HepG2 (cell line): ENCODE data around the gene PARN.

Experiments used
- DPF2 ChIP-seq: sonication (generic); formaldehyde crosslinking; IDR thresholded peaks from 2 replicates; pipeline ENCODE4 v1.4.0; 2020; ENCODE audit warnings: mild to moderate bottlenecking, low read depth, missing genetic modification reagents, borderline replicate concordance
- ESRRA ChIP-seq: sonication (generic); formaldehyde crosslinking; IDR thresholded peaks from 2 replicates; pipeline ENCODE4 v1.5.1; 2020; ENCODE audit warnings: mild to moderate bottlenecking, low read depth, missing genetic modification reagents
- GABPA ChIP-seq, 2 experiments: IDR thresholded peaks; 2 replicates each; pipeline ENCODE4 v1.6.1; 2011 to 2016; ENCODE audit warnings: low read depth in 2 of 2, low read length in 1 of 2, missing biosample characterization in 1 of 2, missing genetic modification characterization in 1 of 2
- GABPB1 ChIP-seq: IDR thresholded peaks from 2 replicates; pipeline ENCODE4 v1.6.1; 2016; ENCODE audit warnings: mild to moderate bottlenecking, missing genetic modification reagents, moderate library complexity, missing compliant biosample characterization
- HDAC6 ChIP-seq: fragments of 200-600 bp; sonication (generic); IDR thresholded peaks from 2 replicates; pipeline ENCODE4 v1.7.0; 2017; ENCODE audit warnings: mild to moderate bottlenecking, antibody characterized with exemption, low read length, low read depth
- MTA1 ChIP-seq: sonication (generic); formaldehyde crosslinking; IDR thresholded peaks from 2 replicates; pipeline ENCODE4 v1.4.0; 2020; ENCODE audit warnings: missing genetic modification reagents, mild to moderate bottlenecking, borderline replicate concordance
- POLR2G ChIP-seq: fragments of 200-400 bp; formaldehyde crosslinking; IDR thresholded peaks from 2 replicates; pipeline ENCODE4 v1.6.1; 2018; ENCODE audit warnings: mild to moderate bottlenecking, low read depth, low read length, moderate library complexity
- RAD51 ChIP-seq: fragments of 450-650 bp; IDR thresholded peaks from 2 replicates; pipeline ENCODE4 v1.6.1; 2016; ENCODE audit warnings: borderline replicate concordance
- RFX5 ChIP-seq: IDR thresholded peaks from 2 replicates; pipeline ENCODE4 v1.6.1; 2011; ENCODE audit warnings: low read depth, low read length, improper control_type of control experiment
- SMARCE1 ChIP-seq: fragments of 450-650 bp; IDR thresholded peaks from 2 replicates; pipeline ENCODE4 v1.6.1; 2017; ENCODE audit warnings: borderline replicate concordance
- SMC3 ChIP-seq: IDR thresholded peaks from 2 replicates; pipeline ENCODE4 v1.6.1; 2011; ENCODE audit warnings: low read length, improper control_type of control experiment
- SNAI1 ChIP-seq: sonication (generic); formaldehyde crosslinking; IDR thresholded peaks from 2 replicates; pipeline ENCODE4 v1.5.0; 2020; ENCODE audit warnings: mild to moderate bottlenecking, missing genetic modification reagents, borderline replicate concordance
- ZNF382 ChIP-seq: sonication (generic); formaldehyde crosslinking; IDR thresholded peaks from 2 replicates; pipeline ENCODE4 v1.5.0; 2020; ENCODE audit warnings: missing genetic modification reagents, mild to moderate bottlenecking, borderline replicate concordance
- TF ChIP-seq, protein P1 (sequence below): sonication (generic); formaldehyde crosslinking; IDR thresholded peaks from 2 replicates; pipeline ENCODE4 v1.4.0; 2020; ENCODE audit warnings: missing genetic modification reagents

DNA sequence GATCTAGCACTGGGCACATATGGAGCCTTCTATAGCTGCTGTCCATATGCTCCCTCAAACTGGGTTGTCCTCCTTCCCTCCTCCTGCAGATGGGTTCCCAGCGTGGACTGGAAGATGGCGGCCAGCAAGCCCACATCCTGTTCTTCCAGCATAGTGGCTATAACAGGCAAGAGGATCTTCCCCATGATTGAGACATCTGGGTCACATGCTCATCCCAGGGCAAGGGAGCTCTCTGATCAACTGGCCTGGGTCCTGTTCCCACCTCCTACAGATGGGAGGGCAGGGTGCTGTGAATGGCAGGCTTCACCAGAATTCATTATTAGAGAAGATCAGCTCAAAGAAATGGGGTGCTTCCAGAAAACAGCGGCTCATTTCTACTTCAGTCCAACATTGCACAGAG is 210.2 kb downstream of the PARN start:
- TF ChIP-seq SMARCE1 (no peak), GABPB1 (no peak), POLR2G (no peak), ESRRA (CRISPR knock-in tag) (no peak), HDAC6 (no peak), MTA1 (CRISPR knock-in tag) (no peak), ZNF382 (CRISPR knock-in tag) (no peak), SMC3 (no peak), RAD51 (no peak), DPF2 (CRISPR knock-in tag) (no peak), SNAI1 (CRISPR knock-in tag) (no peak), RFX5 (no peak), GABPA (IDR thresholded peaks at IDR 0.05; ENCODE audit: low read depth, low read length) (no peak), GABPA (CRISPR knock-in tag; IDR thresholded peaks at IDR 0.05; ENCODE audit: low read depth) (no peak)
- TF ChIP-seq, protein P1, sequence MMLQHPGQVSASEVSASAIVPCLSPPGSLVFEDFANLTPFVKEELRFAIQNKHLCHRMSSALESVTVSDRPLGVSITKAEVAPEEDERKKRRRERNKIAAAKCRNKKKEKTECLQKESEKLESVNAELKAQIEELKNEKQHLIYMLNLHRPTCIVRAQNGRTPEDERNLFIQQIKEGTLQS (CRISPR knock-in tag), result no peak
